GM19099 (cell line): ENCODE results near the gene NFATC1.

Experiments
- POLR2A ChIP-seq: IDR thresholded peaks from 3 replicates; pipeline ENCODE4 v1.6.1; 2011; ENCODE audit warnings: low read depth; ENCODE audit not compliant: insufficient read length; ENCODE audit errors: extremely low read depth

The NFATC1 gene

DNA sequence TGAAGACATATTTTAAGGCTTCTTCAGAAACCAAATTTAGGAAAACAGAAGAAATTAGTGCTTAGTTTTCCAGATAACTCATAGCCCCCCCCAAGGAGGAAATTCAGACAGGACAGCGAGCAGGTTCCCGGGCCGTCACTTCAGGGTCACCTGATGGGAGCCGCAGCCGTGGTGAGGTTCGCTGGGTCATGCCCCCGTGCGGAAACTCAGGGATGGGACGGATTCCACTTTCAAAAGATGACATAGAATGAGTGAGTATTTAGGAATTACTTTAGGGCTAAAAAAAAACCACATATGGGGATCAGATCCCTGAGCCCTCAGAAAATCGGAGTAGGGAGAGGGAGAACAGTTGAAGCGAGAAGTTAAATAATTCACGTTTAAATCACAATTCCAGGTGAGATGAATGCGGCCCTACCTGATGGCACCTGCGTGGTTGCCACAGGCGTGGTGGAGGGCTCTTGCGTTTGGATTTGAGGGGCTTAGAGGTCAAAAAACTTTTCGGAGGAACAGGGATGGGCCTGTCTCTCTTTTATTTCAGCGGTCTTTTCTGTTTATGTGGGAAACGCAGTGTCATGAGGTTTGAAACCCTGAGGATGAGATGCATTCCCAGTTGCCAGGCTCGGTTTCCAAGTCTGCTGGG lies 114.4 kb downstream of the NFATC1 start:
- no peak for TF ChIP-seq POLR2A

DNA sequence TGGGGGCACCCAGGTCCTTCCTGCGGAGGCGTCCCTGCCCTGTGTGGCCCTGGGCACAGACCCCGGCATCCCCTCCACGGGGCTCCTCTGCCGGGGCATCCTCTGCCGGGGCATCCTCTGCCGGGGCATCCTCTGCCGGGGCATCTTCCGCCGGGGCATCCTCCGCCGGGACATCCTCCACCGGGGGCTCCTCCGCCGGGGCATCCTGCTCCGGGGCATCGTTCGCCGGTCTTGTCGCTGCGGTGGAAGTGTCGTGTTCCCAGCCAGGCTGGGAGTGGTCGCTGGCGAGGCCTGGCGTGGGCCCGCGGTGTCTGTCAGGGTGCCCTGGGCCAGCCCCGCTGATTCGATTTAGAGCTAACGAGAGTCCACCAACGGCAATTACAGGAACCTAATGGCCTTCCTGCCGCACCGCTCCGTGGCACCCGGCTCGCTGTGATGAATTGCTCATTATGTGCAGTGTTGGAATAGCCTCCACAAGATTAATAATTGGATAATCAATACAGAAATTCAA lies 115.1 kb downstream of the NFATC1 start:
- no peak for TF ChIP-seq POLR2A

DNA sequence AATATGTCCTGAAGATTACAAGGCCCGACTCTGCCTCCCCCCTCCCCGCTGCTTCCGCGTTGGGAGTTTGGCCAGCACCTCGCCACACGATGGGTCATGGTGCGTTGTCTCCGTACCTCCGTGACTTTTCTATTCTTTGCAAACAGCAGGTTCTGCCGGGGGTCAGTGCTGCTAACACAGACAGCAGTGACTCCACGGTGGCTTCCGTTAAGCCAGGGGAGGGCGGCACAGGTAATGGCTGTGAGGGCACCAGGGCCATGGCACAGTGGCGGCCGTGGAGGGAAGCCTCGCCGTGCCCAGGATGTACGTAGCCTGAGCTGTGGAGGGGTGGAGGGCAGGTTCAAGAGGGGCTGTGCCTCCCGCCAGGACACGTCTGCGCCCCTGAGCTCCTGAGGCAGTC lies 115.5 kb downstream of the NFATC1 start:
- no peak for TF ChIP-seq POLR2A

GRCh38 chr18:79511671-79512301 lies 116.1 kb downstream of the NFATC1 start:
- TF ChIP-seq POLR2A: no peak

DNA sequence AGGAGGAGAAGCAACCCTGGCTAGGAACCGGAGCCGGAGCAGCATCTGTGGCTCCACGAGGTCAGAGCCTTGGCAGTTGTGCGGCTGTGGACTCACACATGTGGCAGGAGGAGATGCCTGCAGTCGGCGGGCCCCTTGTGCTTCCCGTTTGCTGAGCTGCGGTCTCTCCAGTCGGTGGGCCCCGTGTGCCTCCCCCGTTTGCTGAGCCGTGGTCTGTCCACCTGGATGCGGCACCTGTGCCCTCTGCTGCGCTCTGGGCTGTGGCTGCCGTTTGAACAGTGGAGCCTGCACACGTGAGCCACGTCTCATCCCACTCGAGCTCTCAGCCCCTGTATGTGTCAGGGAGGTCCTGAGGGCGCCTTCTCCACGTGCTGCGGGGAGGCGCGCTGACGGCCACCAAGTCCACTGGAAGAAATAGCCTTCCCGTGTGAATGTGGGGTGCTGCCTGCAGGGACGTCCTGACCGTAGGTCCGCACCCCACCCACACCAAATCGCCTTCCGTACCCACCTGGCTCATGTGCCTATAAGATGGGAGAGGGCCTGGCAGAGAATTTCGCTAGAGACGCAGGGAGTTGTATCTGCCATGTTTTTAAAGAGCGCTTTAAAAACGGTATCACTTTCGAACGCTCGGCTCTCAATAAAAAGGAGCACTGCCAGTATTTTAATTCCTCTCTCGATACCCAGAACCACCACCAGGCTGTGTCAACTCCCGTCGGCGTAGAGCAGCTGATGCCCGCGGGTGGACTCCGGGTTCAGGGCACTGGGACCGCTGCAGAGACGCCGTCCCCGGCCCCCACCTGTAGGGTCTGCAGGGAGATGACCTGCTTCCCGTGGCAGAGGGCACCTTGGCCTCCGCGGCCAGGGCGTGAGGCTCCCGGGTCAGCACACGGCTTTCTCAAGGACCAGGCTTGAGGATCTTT lies 117.0 kb downstream of the NFATC1 start:
- no peak for TF ChIP-seq POLR2A

- no peak for TF ChIP-seq POLR2A
These were observed 117.8 kb downstream of the NFATC1 start for GRCh38 chr18:79513381-79514081.

GRCh38 chr18:79515331-79515730 lies 119.6 kb downstream of the NFATC1 start:
- no peak for TF ChIP-seq POLR2A

DNA sequence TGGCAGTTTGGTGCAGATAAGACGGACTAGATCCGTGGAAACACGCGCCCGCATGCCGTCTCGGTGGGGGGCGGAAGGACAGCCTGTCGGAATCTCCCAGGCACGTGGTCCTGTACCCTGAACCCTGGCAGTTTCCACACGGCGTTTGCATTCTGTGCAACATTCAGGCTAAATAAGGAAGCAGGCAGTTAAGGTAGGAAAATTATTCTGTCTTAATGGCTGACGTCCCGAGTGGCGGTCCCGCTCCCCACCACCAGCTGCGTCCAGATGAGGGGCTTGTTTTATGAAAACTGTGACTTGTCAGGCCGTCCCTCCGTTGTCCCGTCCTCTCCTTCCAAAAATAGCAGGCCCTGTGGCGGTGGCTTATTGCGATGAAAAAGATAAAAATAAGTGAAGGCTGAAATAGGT lies 120.2 kb downstream of the NFATC1 start:
- no peak for TF ChIP-seq POLR2A

GRCh38 chr18:79516441-79516931 lies 120.8 kb downstream of the NFATC1 start:
- no peak for TF ChIP-seq POLR2A

DNA sequence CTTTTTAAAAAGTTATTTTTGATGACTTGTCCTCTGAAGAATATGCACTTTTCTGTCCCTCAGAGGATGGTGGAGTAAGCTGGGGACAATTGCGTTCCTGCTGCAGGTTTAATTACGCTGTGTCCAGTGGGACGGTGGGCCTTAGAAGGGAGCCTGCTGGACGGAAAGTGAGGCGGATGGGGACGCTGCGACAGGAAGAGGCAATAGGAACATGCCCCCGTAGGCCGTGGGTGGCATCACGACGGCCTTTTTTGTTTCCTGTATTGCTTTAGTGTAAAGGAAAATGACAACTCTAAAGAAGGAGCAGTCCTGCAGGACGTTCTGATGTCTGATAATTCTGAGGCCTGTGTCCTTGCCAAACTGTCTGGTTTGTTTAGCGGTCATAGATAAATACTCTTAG lies 121.6 kb downstream of the NFATC1 start:
- no peak for TF ChIP-seq POLR2A

DNA sequence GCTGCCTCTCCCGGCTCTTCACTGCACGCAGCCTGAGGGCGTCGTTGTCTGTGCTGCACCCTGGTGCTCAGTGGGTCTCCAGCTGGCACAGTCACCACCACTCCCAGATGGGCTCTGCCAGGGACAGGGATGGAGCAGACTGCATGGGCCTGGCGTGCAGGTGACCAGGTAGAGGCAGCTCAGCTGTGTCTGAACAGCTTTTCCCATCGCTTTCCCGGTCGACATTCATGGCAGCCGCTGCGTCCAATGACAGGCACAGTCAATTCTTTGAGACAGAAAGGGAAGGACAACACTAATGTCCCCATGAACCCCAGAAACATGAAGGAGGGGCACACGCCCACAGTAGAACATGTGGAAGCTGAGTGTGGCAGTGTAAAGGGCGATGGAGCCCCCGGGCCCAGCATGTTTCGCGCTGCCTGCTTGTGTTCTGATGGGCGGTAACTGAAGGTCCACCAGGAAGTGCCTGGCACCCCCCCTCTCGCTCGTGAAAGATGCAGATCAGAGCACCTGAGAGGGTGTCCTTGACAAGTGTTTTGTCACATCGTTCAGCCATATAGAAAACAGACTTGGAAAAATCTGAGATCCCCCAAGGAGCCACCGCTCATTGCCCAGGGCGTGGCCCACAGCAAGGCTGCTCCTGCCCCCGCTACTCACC lies 122.4 kb downstream of the NFATC1 start:
- TF ChIP-seq POLR2A: no peak

GRCh38 chr18:79518683-79519128 lies 123.0 kb downstream of the NFATC1 start:
- TF ChIP-seq POLR2A: no peak

- TF ChIP-seq POLR2A: no peak
These were observed 124.2 kb downstream of the NFATC1 start for GRCh38 chr18:79519751-79520477.
